GM23338 (cell line): Measurements from ENCODE around the gene ASGR2. TPM values are rescaled to one million over a fixed set of nuclear protein-coding genes. Genes with fewer than 3 reads are reported as not detected.

ENCODE experiments used
- ATAC-seq: fragments of 200-7000 bp; cut with Tn5 transposase; 3 replicates; pipeline ENCODE4 v1.9.1; 2020
- DNase-seq: peaks from one replicate; pipeline ENCODE4 v3.0.0-alpha.2; 2015; ENCODE audit warnings: low spot score
- H2AFZ ChIP-seq: fragments of 200-600 bp; sonication (generic); 2 replicates; pipeline ENCODE4 v1.8.0; 2016; ENCODE audit warnings: antibody characterized with exemption, mild to moderate bottlenecking, moderate library complexity
- H3F3A ChIP-seq: fragments of 200-600 bp; sonication (generic); replicated peaks from 2 replicates; pipeline ENCODE4 v1.8.0; 2017; ENCODE audit warnings: antibody characterized with exemption, mixed run types, low read depth
- H3K27ac ChIP-seq: fragments of 200-600 bp; sonication (generic); 2 replicates; pipeline ENCODE4 v1.6.1; 2016; ENCODE audit warnings: low read depth
- H3K27me3 ChIP-seq: fragments of 200-600 bp; sonication (generic); 2 replicates; pipeline ENCODE4 v1.8.0; 2016; ENCODE audit warnings: mild to moderate bottlenecking, mixed run types, moderate library complexity; ENCODE audit not compliant: insufficient read depth
- H3K36me3 ChIP-seq: fragments of 200-600 bp; sonication (generic); 2 replicates; pipeline ENCODE4 v1.8.0; 2016; ENCODE audit warnings: mild to moderate bottlenecking; ENCODE audit not compliant: insufficient read depth
- H3K4me1 ChIP-seq: fragments of 200-600 bp; sonication (generic); 2 replicates; pipeline ENCODE4 v1.8.0; 2016; ENCODE audit warnings: mild to moderate bottlenecking, moderate library complexity; ENCODE audit not compliant: insufficient read depth
- H3K4me2 ChIP-seq: fragments of 200-600 bp; sonication (generic); 2 replicates; pipeline ENCODE4 v1.7.1; 2017; ENCODE audit warnings: mixed run types
- H3K4me3 ChIP-seq: fragments of 200-600 bp; sonication (generic); 2 replicates; pipeline ENCODE4 v1.6.1; 2016; ENCODE audit warnings: mixed run types
- H3K79me2 ChIP-seq: fragments of 200-600 bp; sonication (generic); replicated peaks from 2 replicates; pipeline ENCODE4 v1.8.0; 2017; ENCODE audit warnings: mild to moderate bottlenecking; ENCODE audit not compliant: insufficient read depth
- H3K9me2 ChIP-seq: fragments of 200-600 bp; sonication (generic); 2 replicates; pipeline ENCODE4 v1.8.0; 2017; ENCODE audit not compliant: insufficient read depth
- H4K20me1 ChIP-seq: fragments of 200-600 bp; sonication (generic); replicated peaks from 2 replicates; pipeline ENCODE4 v1.8.0; 2017; ENCODE audit warnings: mild to moderate bottlenecking; ENCODE audit not compliant: insufficient read depth
- H3K27ac Mint-ChIP-seq: 2 replicates; pipeline ENCODE4 v1.8.0; 2020; ENCODE audit warnings: inconsistent platforms, mild to moderate bottlenecking, moderate library complexity, mixed read lengths
- H3K27me3 Mint-ChIP-seq: 3 replicates; pipeline ENCODE4 v1.8.0; 2022; ENCODE audit warnings: low read depth, mild to moderate bottlenecking, moderate library complexity, mixed read lengths, inconsistent platforms; ENCODE audit not compliant: insufficient read depth, poor library complexity
- H3K36me3 Mint-ChIP-seq: 3 replicates; pipeline ENCODE4 v1.8.0; 2021; ENCODE audit warnings: low read depth, mild to moderate bottlenecking, inconsistent platforms, moderate library complexity, mixed read lengths
- H3K4me1 Mint-ChIP-seq: 3 replicates; pipeline ENCODE4 v1.8.0; 2020; ENCODE audit warnings: mild to moderate bottlenecking, inconsistent platforms, mixed read lengths
- H3K4me3 Mint-ChIP-seq: 3 replicates; pipeline ENCODE4 v1.8.0; 2021; ENCODE audit warnings: moderate library complexity, mild to moderate bottlenecking, inconsistent platforms, mixed read lengths
- H3K9me3 Mint-ChIP-seq: 3 replicates; pipeline ENCODE4 v1.8.0; 2020; ENCODE audit warnings: moderate library complexity, mild to moderate bottlenecking, inconsistent platforms, mixed read lengths
- CREB1 ChIP-seq: fragments of 250-450 bp; sonication (Bioruptor Pico); IDR thresholded peaks from 2 replicates; pipeline ENCODE4 v1.5.0; 2020; ENCODE audit warnings: low read depth, mild to moderate bottlenecking, moderate library complexity
- CTCF ChIP-seq, 2 experiments: fragments of 200-600 bp in 1 of 2; sonication (generic) in 1 of 2; conservative IDR thresholded peaks; 2 replicates each; pipeline versions ENCODE4 v1.5.1 to v1.6.1; 2016 to 2017; ENCODE audit warnings: antibody characterized with exemption in 2 of 2, low read depth in 2 of 2, mild to moderate bottlenecking in 2 of 2, moderate library complexity in 1 of 2
- EZH2 ChIP-seq: fragments of 200-600 bp; sonication (generic); IDR thresholded peaks from one replicate; pipeline ENCODE4 v1.8.0; 2017; ENCODE audit warnings: antibody characterized with exemption, mild to moderate bottlenecking, low read depth; ENCODE audit not compliant: unreplicated experiment
- EZH2phosphoT487 ChIP-seq: fragments of 200-600 bp; sonication (generic); IDR thresholded peaks from one replicate; pipeline ENCODE4 v1.8.1; 2018; ENCODE audit warnings: antibody characterized with exemption; ENCODE audit not compliant: unreplicated experiment
- JUNB ChIP-seq: IDR thresholded peaks from one replicate; pipeline ENCODE4 v1.6.1; 2016; ENCODE audit warnings: antibody characterized with exemption; ENCODE audit not compliant: unreplicated experiment
- NANOG ChIP-seq: IDR thresholded peaks from 2 replicates; pipeline ENCODE4 v1.6.1; 2016; ENCODE audit warnings: antibody characterized with exemption, borderline replicate concordance
- POLR2AphosphoS5 ChIP-seq: IDR thresholded peaks from 2 replicates; pipeline ENCODE4 v1.6.1; 2016; ENCODE audit warnings: antibody characterized with exemption, low read depth
- REST ChIP-seq: IDR thresholded peaks from one replicate; pipeline ENCODE4 v1.6.1; 2018; ENCODE audit warnings: antibody characterized with exemption; ENCODE audit not compliant: unreplicated experiment
- STAT1 ChIP-seq: IDR thresholded peaks from one replicate; pipeline ENCODE4 v1.6.1; 2016; ENCODE audit warnings: antibody characterized with exemption; ENCODE audit not compliant: unreplicated experiment
- ZNF114 ChIP-seq: fragments of 250-450 bp; sonication (Bioruptor Pico); IDR thresholded peaks from 2 replicates; pipeline ENCODE4 v1.5.0; 2020; ENCODE audit warnings: mild to moderate bottlenecking, moderate library complexity
- ZNF331 ChIP-seq: fragments of 250-450 bp; sonication (Bioruptor Pico); IDR thresholded peaks from 2 replicates; pipeline ENCODE4 v1.5.0; 2020; ENCODE audit warnings: low read depth, mild to moderate bottlenecking, moderate library complexity
- polyA plus RNA-seq: library from polyadenylated mRNA; unstranded; fragments of >200 nt; fragmentation: Nextera tagmentation; extraction: Ambion mirVana; gene quantifications from 2 replicates; pipeline ENCODE4 v1.2.1, GENCODE V29; 2016
- total RNA-seq: library from RNA; depleted of rRNA; stranded (reverse); fragments of >200 nt; shearing (Covaris generic); gene quantifications from 2 replicates; pipeline ENCODE4 v1.2.3, GENCODE V29; 2014
- TF ChIP-seq, protein P1 (sequence below): IDR thresholded peaks from 2 replicates; pipeline ENCODE4 v1.6.1; 2016; ENCODE audit warnings: antibody characterized with exemption
- TF ChIP-seq, protein P2 (sequence below): fragments of 250-450 bp; sonication (Bioruptor Pico); IDR thresholded peaks from 2 replicates; pipeline ENCODE4 v1.5.0; 2020; ENCODE audit warnings: mild to moderate bottlenecking, moderate library complexity

The ASGR2 gene
- total and polyA plus RNA-seq, 2 experiments from 2014 or later, result 0.97 TPM; not detected in 1

DNA sequence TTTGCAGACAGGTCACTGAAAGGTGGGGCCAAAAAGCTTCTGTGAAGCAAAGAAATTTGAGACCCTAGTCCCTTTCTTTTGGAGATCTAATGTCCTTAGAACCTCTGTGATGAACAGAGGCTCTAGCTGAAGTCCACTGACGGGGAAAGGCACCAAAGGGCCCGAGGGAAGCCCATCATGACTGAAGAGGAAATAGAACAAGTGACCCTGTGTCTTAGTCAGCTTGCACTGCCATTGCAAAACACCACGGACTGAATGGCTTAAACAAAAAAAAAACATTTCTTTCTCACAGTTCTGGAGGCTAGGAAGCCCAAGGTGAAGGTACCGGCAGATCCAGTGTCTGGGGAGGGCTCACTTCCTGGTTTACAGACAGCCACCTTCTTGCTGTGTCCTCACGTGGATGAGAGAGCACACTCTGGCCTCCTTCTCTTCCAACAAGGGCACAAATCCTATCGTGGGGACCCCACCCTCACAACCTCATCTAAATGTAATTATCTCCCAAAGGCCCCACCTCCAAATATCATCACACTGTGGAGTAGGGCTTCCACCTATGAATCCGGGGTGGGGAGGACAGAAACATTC is 24.3 kb upstream of the ASGR2 start:
- ATAC-seq (no peak), DNase-seq (no peak)
- Histone ChIP-seq H3K79me2 (no peaks in the 10 kb centered on the region), H3K4me2 (peak overlapping the region; percentile 32; the same call in 1 of the 2 replicates), H3K36me3 (no peaks in the 10 kb centered on the region), H3K27me3 (peaks cover 17% of the 10 kb centered on the region), H3K4me3 (no peak overlapping the region), H4K20me1 (no peaks in the 10 kb centered on the region), H3K4me1 (peaks cover 46% of the 10 kb centered on the region), H3K27ac (no peak overlapping the region), H3K9me2 (no peaks in the 10 kb centered on the region), H3F3A (peaks cover 9% of the 10 kb centered on the region; the same call in 1 of the 2 replicates), H2AFZ (peak overlapping the region; percentile 57)
- Mint-ChIP-seq H3K27me3 (peaks cover 15% of the 10 kb centered on the region), H3K9me3 (no peaks in the 10 kb centered on the region; the same call in 2 of the 3 replicates), H3K36me3 (no peaks in the 10 kb centered on the region), H3K4me1 (peaks cover 44% of the 10 kb centered on the region), H3K27ac (no peak overlapping the region), H3K4me3 (no peak overlapping the region)
- TF ChIP-seq CTCF (conservative IDR thresholded peaks at IDR 0.05; ENCODE audit: low read depth in 2 of 2) (no peak), POLR2AphosphoS5 (no peak), CREB1 (no peak), EZH2phosphoT487 (no peak), STAT1 (no peak), NANOG (no peak), ZNF114 (no peak), ZNF331 (CRISPR knock-in tag) (no peak), JUNB (no peak), REST (no peak), EZH2 (no peak)
- TF ChIP-seq, protein P1, sequence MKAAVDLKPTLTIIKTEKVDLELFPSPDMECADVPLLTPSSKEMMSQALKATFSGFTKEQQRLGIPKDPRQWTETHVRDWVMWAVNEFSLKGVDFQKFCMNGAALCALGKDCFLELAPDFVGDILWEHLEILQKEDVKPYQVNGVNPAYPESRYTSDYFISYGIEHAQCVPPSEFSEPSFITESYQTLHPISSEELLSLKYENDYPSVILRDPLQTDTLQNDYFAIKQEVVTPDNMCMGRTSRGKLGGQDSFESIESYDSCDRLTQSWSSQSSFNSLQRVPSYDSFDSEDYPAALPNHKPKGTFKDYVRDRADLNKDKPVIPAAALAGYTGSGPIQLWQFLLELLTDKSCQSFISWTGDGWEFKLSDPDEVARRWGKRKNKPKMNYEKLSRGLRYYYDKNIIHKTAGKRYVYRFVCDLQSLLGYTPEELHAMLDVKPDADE, result no peak
- TF ChIP-seq, protein P2, sequence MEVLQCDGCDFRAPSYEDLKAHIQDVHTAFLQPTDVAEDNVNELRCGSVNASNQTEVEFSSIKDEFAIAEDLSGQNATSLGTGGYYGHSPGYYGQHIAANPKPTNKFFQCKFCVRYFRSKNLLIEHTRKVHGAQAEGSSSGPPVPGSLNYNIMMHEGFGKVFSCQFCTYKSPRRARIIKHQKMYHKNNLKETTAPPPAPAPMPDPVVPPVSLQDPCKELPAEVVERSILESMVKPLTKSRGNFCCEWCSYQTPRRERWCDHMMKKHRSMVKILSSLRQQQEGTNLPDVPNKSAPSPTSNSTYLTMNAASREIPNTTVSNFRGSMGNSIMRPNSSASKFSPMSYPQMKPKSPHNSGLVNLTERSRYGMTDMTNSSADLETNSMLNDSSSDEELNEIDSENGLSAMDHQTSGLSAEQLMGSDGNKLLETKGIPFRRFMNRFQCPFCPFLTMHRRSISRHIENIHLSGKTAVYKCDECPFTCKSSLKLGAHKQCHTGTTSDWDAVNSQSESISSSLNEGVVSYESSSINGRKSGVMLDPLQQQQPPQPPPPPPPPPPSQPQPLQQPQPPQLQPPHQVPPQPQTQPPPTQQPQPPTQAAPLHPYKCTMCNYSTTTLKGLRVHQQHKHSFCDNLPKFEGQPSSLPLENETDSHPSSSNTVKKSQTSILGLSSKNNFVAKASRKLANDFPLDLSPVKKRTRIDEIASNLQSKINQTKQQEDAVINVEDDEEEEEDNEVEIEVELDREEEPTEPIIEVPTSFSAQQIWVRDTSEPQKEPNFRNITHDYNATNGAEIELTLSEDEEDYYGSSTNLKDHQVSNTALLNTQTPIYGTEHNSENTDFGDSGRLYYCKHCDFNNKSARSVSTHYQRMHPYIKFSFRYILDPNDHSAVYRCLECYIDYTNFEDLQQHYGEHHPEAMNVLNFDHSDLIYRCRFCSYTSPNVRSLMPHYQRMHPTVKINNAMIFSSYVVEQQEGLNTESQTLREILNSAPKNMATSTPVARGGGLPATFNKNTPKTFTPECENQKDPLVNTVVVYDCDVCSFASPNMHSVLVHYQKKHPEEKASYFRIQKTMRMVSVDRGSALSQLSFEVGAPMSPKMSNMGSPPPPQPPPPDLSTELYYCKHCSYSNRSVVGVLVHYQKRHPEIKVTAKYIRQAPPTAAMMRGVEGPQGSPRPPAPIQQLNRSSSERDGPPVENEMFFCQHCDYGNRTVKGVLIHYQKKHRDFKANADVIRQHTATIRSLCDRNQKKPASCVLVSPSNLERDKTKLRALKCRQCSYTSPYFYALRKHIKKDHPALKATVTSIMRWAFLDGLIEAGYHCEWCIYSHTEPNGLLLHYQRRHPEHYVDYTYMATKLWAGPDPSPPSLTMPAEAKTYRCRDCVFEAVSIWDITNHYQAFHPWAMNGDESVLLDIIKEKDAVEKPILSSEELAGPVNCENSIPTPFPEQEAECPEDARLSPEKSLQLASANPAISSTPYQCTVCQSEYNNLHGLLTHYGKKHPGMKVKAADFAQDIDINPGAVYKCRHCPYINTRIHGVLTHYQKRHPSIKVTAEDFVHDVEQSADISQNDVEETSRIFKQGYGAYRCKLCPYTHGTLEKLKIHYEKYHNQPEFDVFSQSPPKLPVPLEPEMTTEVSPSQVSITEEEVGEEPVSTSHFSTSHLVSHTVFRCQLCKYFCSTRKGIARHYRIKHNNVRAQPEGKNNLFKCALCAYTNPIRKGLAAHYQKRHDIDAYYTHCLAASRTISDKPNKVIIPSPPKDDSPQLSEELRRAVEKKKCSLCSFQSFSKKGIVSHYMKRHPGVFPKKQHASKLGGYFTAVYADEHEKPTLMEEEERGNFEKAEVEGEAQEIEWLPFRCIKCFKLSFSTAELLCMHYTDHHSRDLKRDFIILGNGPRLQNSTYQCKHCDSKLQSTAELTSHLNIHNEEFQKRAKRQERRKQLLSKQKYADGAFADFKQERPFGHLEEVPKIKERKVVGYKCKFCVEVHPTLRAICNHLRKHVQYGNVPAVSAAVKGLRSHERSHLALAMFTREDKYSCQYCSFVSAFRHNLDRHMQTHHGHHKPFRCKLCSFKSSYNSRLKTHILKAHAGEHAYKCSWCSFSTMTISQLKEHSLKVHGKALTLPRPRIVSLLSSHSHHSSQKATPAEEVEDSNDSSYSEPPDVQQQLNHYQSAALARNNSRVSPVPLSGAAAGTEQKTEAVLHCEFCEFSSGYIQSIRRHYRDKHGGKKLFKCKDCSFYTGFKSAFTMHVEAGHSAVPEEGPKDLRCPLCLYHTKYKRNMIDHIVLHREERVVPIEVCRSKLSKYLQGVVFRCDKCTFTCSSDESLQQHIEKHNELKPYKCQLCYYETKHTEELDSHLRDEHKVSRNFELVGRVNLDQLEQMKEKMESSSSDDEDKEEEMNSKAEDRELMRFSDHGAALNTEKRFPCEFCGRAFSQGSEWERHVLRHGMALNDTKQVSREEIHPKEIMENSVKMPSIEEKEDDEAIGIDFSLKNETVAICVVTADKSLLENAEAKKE (CRISPR knock-in tag), result no peak
